WTC11 (cell line): ENCODE measurements around the gene EXOC3L2. TPM values are rescaled to one million over a fixed set of nuclear protein-coding genes. Genes with fewer than 3 reads are reported as not detected.

Experiments used
- ATAC-seq: fragments of 200-7000 bp; cut with Tn5 transposase; 2 replicates; pipeline ENCODE4 v1.10.0; 2021; ENCODE audit warnings: mild to moderate bottlenecking, moderate library complexity
- CTCF ChIA-PET: fragments of 300-600 bp; sonication (Branson Sonifier 250); formaldehyde crosslinking; loops from one replicate; lab custom pipeline; 2021; ENCODE audit warnings: antibody characterized with exemption; lab: Charles Lee
- POLR2A ChIA-PET: fragments of 350-600 bp; sonication (Branson Sonifier 250); formaldehyde crosslinking; loops from one replicate; lab custom pipeline; 2021; ENCODE audit warnings: antibody characterized with exemption; lab: Charles Lee
- DNase-seq: peaks from one replicate; pipeline ENCODE4 v3.0.0; 2021; ENCODE audit warnings: low spot score
- H3K27ac Mint-ChIP-seq: 2 replicates; pipeline ENCODE4 v1.8.0; 2021; ENCODE audit warnings: mixed read lengths
- H3K27me3 Mint-ChIP-seq: 2 replicates; pipeline ENCODE4 v1.8.0; 2021; ENCODE audit warnings: low read depth, mild to moderate bottlenecking, moderate library complexity, mixed read lengths
- H3K36me3 Mint-ChIP-seq: 2 replicates; pipeline ENCODE4 v1.8.0; 2021; ENCODE audit warnings: mixed read lengths
- H3K4me1 Mint-ChIP-seq: 2 replicates; pipeline ENCODE4 v1.8.0; 2022; ENCODE audit warnings: mixed read lengths
- H3K4me3 Mint-ChIP-seq: 2 replicates; pipeline ENCODE4 v1.8.0; 2021; ENCODE audit warnings: mild to moderate bottlenecking, moderate library complexity, mixed read lengths
- H3K9me3 Mint-ChIP-seq: 2 replicates; pipeline ENCODE4 v1.8.0; 2021; ENCODE audit warnings: mixed read lengths
- AR ChIP-seq: fragments of 250-450 bp; sonication (Bioruptor Pico); IDR thresholded peaks from 2 replicates; pipeline ENCODE4 v1.9.0; 2021; ENCODE audit warnings: mild to moderate bottlenecking
- ATF1 ChIP-seq: sonication (generic); formaldehyde crosslinking; IDR thresholded peaks from 2 replicates; pipeline ENCODE4 v1.8.1; 2023; ENCODE audit warnings: mild to moderate bottlenecking, moderate library complexity, missing genetic modification reagents
- ATF3 ChIP-seq: sonication (generic); formaldehyde crosslinking; conservative IDR thresholded peaks from 2 replicates; pipeline ENCODE4 v1.8.1; 2022; ENCODE audit warnings: mild to moderate bottlenecking, missing genetic modification reagents
- CTCF ChIP-seq: fragments of 200-600 bp; IDR thresholded peaks from 2 replicates; pipeline ENCODE4 v1.8.0; 2022; ENCODE audit warnings: antibody characterized with exemption
- E2F4 ChIP-seq: sonication (generic); formaldehyde crosslinking; IDR thresholded peaks from 2 replicates; pipeline ENCODE4 v1.8.1; 2022; ENCODE audit warnings: low read depth, mild to moderate bottlenecking, moderate library complexity, missing genetic modification reagents, borderline replicate concordance
- FOXJ3 ChIP-seq: sonication (generic); formaldehyde crosslinking; IDR thresholded peaks from 2 replicates; pipeline ENCODE4 v1.9.0; 2021; ENCODE audit warnings: missing genetic modification reagents, mild to moderate bottlenecking, borderline replicate concordance
- FOXK1 ChIP-seq: sonication (generic); formaldehyde crosslinking; IDR thresholded peaks from 2 replicates; pipeline ENCODE4 v1.8.0; 2022; ENCODE audit warnings: mild to moderate bottlenecking, moderate library complexity, missing genetic modification reagents
- HMGA2 ChIP-seq: fragments of 250-450 bp; sonication (Bioruptor Pico); IDR thresholded peaks from 2 replicates; pipeline ENCODE4 v1.4.0; 2021; ENCODE audit warnings: mild to moderate bottlenecking, moderate library complexity
- HMGXB4 ChIP-seq: sonication (generic); formaldehyde crosslinking; IDR thresholded peaks from 2 replicates; pipeline ENCODE4 v1.8.1; 2023; ENCODE audit warnings: mild to moderate bottlenecking, moderate library complexity, missing genetic modification reagents
- KAT7 ChIP-seq: sonication (generic); formaldehyde crosslinking; IDR thresholded peaks from 2 replicates; pipeline ENCODE4 v1.8.1; 2023; ENCODE audit warnings: missing genetic modification reagents, mild to moderate bottlenecking, borderline replicate concordance
- PRRX2 ChIP-seq: fragments of 250-450 bp; sonication (Bioruptor Pico); IDR thresholded peaks from 2 replicates; pipeline ENCODE4 v1.8.0; 2021; ENCODE audit warnings: mild to moderate bottlenecking
- RELA ChIP-seq: sonication (generic); formaldehyde crosslinking; IDR thresholded peaks from 2 replicates; pipeline ENCODE4 v1.8.1; 2022; ENCODE audit warnings: missing genetic modification reagents, mild to moderate bottlenecking, borderline replicate concordance
- SMAD3 ChIP-seq: sonication (generic); formaldehyde crosslinking; IDR thresholded peaks from 2 replicates; pipeline ENCODE4 v1.8.0; 2022; ENCODE audit warnings: missing genetic modification reagents, mild to moderate bottlenecking, borderline replicate concordance
- SP1 ChIP-seq: sonication (generic); formaldehyde crosslinking; conservative IDR thresholded peaks from 2 replicates; pipeline ENCODE4 v1.8.1; 2022; ENCODE audit warnings: missing genetic modification reagents
- STAT6 ChIP-seq: sonication (generic); formaldehyde crosslinking; conservative IDR thresholded peaks from 2 replicates; pipeline ENCODE4 v1.8.1; 2023; ENCODE audit warnings: mild to moderate bottlenecking, low read depth, missing genetic modification reagents, moderate library complexity
- ZNF232 ChIP-seq: sonication (generic); formaldehyde crosslinking; IDR thresholded peaks from 2 replicates; pipeline ENCODE4 v1.8.0; 2022; ENCODE audit warnings: mild to moderate bottlenecking, missing genetic modification reagents
- ZNF512 ChIP-seq: sonication (generic); formaldehyde crosslinking; IDR thresholded peaks from 2 replicates; pipeline ENCODE4 v1.8.1; 2022; ENCODE audit warnings: missing genetic modification reagents, borderline replicate concordance
- total RNA-seq: library from RNA; stranded (reverse); gene quantifications from 3 replicates; pipeline ENCODE4 v1.2.3, GENCODE V29; 2021
- TF ChIP-seq, protein P1 (sequence below): sonication (generic); formaldehyde crosslinking; IDR thresholded peaks from 2 replicates; pipeline ENCODE4 v1.8.1; 2022; ENCODE audit warnings: mild to moderate bottlenecking, missing genetic modification reagents, moderate library complexity, borderline replicate concordance
- TF ChIP-seq, protein P2 (sequence below): sonication (generic); formaldehyde crosslinking; IDR thresholded peaks from 2 replicates; pipeline ENCODE4 v1.8.1; 2022; ENCODE audit warnings: mild to moderate bottlenecking, moderate library complexity, missing genetic modification reagents

EXOC3L2 gene
- total RNA-seq, 1 experiment from 2014 or later: 2.7 TPM

GRCh38 chr19:45182758-45183157 lies 62.4 kb downstream of the EXOC3L2 start:
- DNase-seq: no peak
- H3K9me3 Mint-ChIP-seq: no peaks in the 10 kb centered on the region
- H3K27ac Mint-ChIP-seq: 0 out of 2 replicates have a peak overlapping the region, but pooled peaks have one; percentile 14
- H3K4me1 Mint-ChIP-seq: peaks cover 8% of the 10 kb centered on the region; the same call in 1 of the 2 replicates
- no peak for TF ChIP-seq KAT7 (CRISPR knock-in tag)
- no peak for TF ChIP-seq PRRX2 (CRISPR knock-in tag)
- TF ChIP-seq, protein P1, sequence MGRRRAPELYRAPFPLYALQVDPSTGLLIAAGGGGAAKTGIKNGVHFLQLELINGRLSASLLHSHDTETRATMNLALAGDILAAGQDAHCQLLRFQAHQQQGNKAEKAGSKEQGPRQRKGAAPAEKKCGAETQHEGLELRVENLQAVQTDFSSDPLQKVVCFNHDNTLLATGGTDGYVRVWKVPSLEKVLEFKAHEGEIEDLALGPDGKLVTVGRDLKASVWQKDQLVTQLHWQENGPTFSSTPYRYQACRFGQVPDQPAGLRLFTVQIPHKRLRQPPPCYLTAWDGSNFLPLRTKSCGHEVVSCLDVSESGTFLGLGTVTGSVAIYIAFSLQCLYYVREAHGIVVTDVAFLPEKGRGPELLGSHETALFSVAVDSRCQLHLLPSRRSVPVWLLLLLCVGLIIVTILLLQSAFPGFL (CRISPR knock-in tag): no peak
- no peak for TF ChIP-seq ATF3 (CRISPR knock-in tag)
- no peak for TF ChIP-seq AR (CRISPR knock-in tag)
- no peak for TF ChIP-seq SMAD3 (CRISPR knock-in tag)
- TF ChIP-seq, protein P2, sequence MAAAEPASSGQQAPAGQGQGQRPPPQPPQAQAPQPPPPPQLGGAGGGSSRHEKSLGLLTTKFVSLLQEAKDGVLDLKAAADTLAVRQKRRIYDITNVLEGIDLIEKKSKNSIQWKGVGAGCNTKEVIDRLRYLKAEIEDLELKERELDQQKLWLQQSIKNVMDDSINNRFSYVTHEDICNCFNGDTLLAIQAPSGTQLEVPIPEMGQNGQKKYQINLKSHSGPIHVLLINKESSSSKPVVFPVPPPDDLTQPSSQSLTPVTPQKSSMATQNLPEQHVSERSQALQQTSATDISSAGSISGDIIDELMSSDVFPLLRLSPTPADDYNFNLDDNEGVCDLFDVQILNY (CRISPR knock-in tag): no peak
- no peak for TF ChIP-seq CTCF
- POLR2A ChIA-PET: interaction anchor here (0.6 kb wide), 1 partner anchor 527 kb away, joined by 3 read pairs; no protein-coding TSS in a partner anchor
- H3K27me3 Mint-ChIP-seq: peaks cover 8% of the 10 kb centered on the region; the same call in 1 of the 2 replicates
- no peak for ATAC-seq
- CTCF ChIA-PET: interaction anchor here (0.8 kb wide), 1 partner anchor 39 kb away, joined by 4 read pairs; no protein-coding TSS in a partner anchor
- H3K4me3 Mint-ChIP-seq: no peak overlapping the region
- no peaks in the 10 kb centered on the region for H3K36me3 Mint-ChIP-seq

- no peak for TF ChIP-seq E2F4
- no peak for TF ChIP-seq RELA
- no peak for TF ChIP-seq ZNF512 (CRISPR knock-in tag)
- no peak for TF ChIP-seq FOXJ3 (CRISPR knock-in tag)
- no peak for TF ChIP-seq STAT6 (CRISPR knock-in tag)
- TF ChIP-seq ZNF232: no peak
- no peak for TF ChIP-seq ATF1 (CRISPR knock-in tag)
- TF ChIP-seq SP1 (CRISPR knock-in tag): no peak
- no peak for TF ChIP-seq FOXK1 (CRISPR knock-in tag)
- no peak for TF ChIP-seq HMGXB4 (CRISPR knock-in tag)
- TF ChIP-seq HMGA2 (CRISPR knock-in tag): no peak
- TF ChIP-seq, all 79 proteins: peak for 0
- H3K4me3 Mint-ChIP-seq: peak overlapping the region; percentile 63
- H3K27me3 Mint-ChIP-seq: peaks cover 8% of the 10 kb centered on the region; the same call in 1 of the 2 replicates
- no peak for ATAC-seq
- no peak overlapping the region for H3K27ac Mint-ChIP-seq
- ChIA-PET CTCF (interaction anchor here (1.3 to 2.1 kb wide), 3 partner anchors 14 to 192 kb away, joined by 4 read pairs; no protein-coding TSS in a partner anchor), POLR2A (interaction anchor here (0.9 kb wide), 1 partner anchor 33 kb away, joined by 3 read pairs; no protein-coding TSS in a partner anchor)
- no peaks in the 10 kb centered on the region for H3K36me3 Mint-ChIP-seq
- H3K4me1 Mint-ChIP-seq: peaks cover 8% of the 10 kb centered on the region; the same call in 1 of the 2 replicates
- no peak for DNase-seq
- no peaks in the 10 kb centered on the region for H3K9me3 Mint-ChIP-seq
These were observed 64.3 kb downstream of the EXOC3L2 start for GRCh38 chr19:45180936-45181335.
